Stimulated activated memory B cell treated with anti-CD40 and anti-IgM and Interleukin-4, amounts not matched to agents 10 μg/mL and 1 μg/mL and 100 μg/mL, for 72 hours (primary cell): Measurements from ENCODE around the gene NKAIN4.

Experiments
- ATAC-seq: fragments of 150-1000 bp; cut with Tn5 transposase; 2 replicates; pipeline ENCODE4 v1.10.0; 2021
- H3K27ac Mint-ChIP-seq: one replicate; pipeline ENCODE4 v1.8.0; 2022; ENCODE audit warnings: mild to moderate bottlenecking, mixed read lengths
- H3K27me3 Mint-ChIP-seq: one replicate; pipeline ENCODE4 v1.8.0; 2022; ENCODE audit warnings: mixed read lengths
- H3K36me3 Mint-ChIP-seq: one replicate; pipeline ENCODE4 v1.8.0; 2022; ENCODE audit warnings: mixed read lengths
- H3K4me1 Mint-ChIP-seq: one replicate; pipeline ENCODE4 v1.8.0; 2022; ENCODE audit warnings: mixed read lengths
- H3K4me3 Mint-ChIP-seq: one replicate; pipeline ENCODE4 v1.8.0; 2022; ENCODE audit warnings: mild to moderate bottlenecking, moderate library complexity, mixed read lengths
- H3K9me3 Mint-ChIP-seq: one replicate; pipeline ENCODE4 v1.8.0; 2022; ENCODE audit warnings: mixed read lengths

NKAIN4 gene

DNA sequence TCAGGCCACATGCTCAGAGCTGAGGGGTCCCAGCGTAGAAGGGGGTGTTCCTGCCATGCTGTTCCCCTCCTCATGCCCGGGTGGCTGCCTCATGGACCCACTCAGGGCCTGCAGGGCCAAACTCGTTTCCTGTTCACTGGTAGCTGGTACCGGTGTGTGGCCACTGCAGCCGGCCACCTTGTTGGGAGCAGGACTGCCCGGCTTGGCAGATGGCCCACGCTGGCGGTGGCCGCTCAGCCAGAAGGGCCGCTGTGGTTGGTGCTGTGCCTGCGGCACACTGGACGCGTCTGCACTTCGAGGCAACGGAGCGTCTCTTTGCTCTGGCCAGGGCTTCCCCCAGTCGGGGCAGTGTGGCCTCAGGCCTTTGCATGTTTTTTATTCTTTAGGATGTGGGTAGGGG, 28.7 kb upstream of the NKAIN4 start:
- no peaks in the 10 kb centered on the region for H3K9me3 Mint-ChIP-seq
- no peaks in the 10 kb centered on the region for H3K27me3 Mint-ChIP-seq
- ATAC-seq: no peak
- no peak overlapping the region for H3K27ac Mint-ChIP-seq
- H3K4me3 Mint-ChIP-seq: no peak overlapping the region
- no peaks in the 10 kb centered on the region for H3K4me1 Mint-ChIP-seq
- peaks cover 32% of the 10 kb centered on the region for H3K36me3 Mint-ChIP-seq

DNA sequence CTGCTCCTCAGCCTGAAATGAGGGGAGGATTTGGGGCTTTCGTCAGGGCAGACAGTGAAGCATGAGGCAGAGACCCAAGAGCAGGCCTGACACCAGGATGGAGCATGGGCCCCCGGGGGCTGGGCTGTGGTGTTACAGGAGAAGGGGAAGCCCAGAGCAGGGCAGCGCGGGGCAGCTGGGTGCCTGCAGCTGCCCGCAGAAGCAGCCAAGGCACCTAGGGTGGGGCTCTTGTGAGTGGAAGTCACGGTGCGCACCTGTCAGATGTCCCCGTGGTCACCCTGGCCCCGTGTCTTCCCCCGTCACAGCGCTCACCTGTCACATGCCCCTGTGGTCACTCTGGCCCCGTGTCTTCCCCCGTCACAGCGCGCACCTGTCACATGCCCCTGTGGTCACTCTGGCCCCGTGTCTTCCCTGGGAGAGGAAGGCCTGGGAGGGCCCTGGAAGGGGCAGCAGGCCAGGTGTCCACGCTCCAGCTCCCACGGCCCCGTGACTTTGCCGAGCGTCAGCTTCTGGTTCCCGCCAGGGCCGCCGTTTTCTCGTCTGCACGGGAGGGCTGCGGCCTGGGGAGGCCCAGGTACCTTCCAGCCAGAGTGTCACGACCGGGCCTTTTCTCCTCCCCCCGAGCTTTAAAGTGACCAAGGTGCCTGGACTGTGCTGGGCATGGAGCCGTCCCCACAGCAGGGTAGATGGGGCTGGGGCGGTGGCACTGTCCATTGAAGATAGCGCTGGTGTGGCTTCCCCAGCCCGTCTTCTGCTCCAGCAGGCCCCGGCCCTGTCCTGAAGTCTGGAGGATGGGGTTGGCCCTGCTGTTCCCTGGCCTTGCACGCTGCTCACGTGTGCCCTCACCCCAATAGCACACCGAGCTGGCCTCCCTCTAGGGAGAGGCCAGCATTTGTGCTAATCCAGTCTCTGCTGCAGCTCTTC, 27.7 kb upstream of the NKAIN4 start:
- no peaks in the 10 kb centered on the region for H3K9me3 Mint-ChIP-seq
- no peak overlapping the region for H3K4me3 Mint-ChIP-seq
- no peaks in the 10 kb centered on the region for H3K4me1 Mint-ChIP-seq
- peaks cover 34% of the 10 kb centered on the region for H3K36me3 Mint-ChIP-seq
- no peak for ATAC-seq
- no peak overlapping the region for H3K27ac Mint-ChIP-seq
- H3K27me3 Mint-ChIP-seq: no peaks in the 10 kb centered on the region

DNA sequence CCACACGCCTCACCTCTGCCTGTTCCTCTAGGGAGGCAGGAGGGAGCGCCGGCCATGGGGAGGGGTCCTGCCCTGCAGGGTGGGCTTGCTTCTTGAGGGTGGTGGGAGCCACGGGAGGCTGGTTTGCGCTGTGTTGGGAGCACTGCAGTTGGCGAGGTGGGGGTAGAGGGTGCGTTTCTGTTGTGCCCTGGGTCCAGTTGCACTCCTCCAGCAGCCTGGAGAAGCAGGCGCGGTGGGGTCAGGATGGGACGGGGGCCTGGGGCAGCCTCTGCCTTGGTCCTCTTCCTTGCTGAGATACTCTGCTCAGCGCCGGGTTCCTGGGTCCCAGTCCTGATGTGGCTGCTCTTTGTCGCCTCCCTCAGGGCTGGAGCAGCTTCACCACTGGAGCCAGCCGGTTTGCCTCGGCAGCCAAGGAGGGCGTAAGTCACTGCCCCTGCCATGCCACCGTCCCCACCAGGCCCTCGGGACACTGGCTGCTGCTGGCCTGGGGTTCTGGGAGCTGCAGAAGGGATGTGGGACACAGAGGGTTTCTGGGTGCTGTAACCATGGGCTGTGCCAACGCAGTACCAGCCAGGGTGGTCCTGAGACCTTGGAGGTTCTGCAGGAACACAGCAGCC, 26.8 kb upstream of the NKAIN4 start:
- no peak for ATAC-seq

DNA sequence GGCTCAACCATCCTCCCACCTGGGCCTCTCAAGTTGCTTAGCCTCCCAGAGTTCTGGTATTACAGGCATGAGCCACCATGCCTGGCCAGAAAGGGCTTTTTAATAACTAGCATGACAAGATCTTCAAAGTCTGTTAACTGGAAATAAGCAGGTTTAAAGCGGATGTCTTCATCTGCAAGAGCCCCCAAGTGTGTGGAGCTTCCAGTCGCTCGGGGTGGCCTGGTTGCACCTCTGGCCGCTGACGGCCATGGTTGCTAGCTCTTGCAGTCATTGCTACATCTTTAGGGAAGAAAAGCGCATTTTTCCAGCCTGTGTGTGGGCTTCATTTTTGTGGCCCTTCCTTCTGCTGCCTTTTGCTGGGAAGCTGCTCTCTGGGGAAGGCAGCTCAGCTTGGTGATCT, 26.1 kb upstream of the NKAIN4 start:
- no peak for ATAC-seq
- H3K4me1 Mint-ChIP-seq: peaks cover 9% of the 10 kb centered on the region
- no peaks in the 10 kb centered on the region for H3K27me3 Mint-ChIP-seq
- H3K27ac Mint-ChIP-seq: no peak overlapping the region
- H3K4me3 Mint-ChIP-seq: no peak overlapping the region
- peaks cover 33% of the 10 kb centered on the region for H3K36me3 Mint-ChIP-seq
- H3K9me3 Mint-ChIP-seq: no peaks in the 10 kb centered on the region

More for the DNA sequence above, 26.8 kb upstream of the NKAIN4 start:
- Mint-ChIP-seq H3K27ac (no peak overlapping the region), H3K9me3 (no peaks in the 10 kb centered on the region), H3K4me3 (no peak overlapping the region), H3K27me3 (no peaks in the 10 kb centered on the region), H3K4me1 (peaks cover 3% of the 10 kb centered on the region), H3K36me3 (peaks cover 33% of the 10 kb centered on the region)

DNA sequence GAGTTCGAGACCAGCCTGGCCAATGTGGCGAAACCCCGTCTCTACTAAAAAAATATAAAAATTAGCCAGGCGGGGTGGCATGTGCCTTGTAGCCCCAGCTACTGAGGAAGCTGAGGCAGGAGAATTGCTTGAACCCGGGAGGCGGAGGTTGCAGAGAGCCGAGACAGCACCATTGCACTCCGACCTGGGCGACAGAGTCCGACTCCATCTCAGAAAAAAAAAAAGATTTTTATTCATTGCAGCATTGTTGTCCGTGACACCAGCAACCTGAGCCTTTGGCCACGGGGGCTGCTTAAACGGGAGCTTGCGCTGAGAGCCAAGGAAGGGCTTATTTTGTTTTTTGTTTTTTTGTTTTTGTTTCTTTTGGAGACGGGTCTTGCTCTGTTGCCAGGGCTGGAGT, 25.7 kb upstream of the NKAIN4 start:
- ATAC-seq: no peak
- H3K4me3 Mint-ChIP-seq: no peak overlapping the region
- no peaks in the 10 kb centered on the region for H3K9me3 Mint-ChIP-seq
- peaks cover 14% of the 10 kb centered on the region for H3K4me1 Mint-ChIP-seq
- H3K36me3 Mint-ChIP-seq: peaks cover 30% of the 10 kb centered on the region
- no peaks in the 10 kb centered on the region for H3K27me3 Mint-ChIP-seq
- H3K27ac Mint-ChIP-seq: no peak overlapping the region

DNA sequence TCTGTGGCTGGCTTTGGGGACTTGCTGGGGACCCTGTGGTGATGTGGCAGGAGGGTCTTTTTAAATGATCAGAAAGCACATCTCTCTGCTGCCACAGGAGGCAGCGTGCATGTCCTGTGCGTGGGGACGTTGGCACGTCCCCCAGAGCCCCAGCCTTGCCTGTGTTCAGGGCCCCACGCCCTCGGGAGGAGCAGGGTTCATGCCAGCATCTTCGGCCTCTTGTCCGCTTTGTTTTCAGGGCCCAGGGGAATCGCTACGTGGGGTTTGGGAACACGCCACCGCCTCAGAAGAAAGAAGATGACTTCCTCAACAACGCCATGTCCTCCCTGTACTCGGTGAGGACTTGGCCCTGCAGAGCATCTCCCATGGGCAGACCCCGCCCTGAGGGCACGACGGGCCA, 24.4 kb upstream of the NKAIN4 start:
- Mint-ChIP-seq H3K27me3 (no peaks in the 10 kb centered on the region), H3K27ac (no peak overlapping the region), H3K9me3 (no peaks in the 10 kb centered on the region), H3K36me3 (peaks cover 30% of the 10 kb centered on the region), H3K4me1 (peaks cover 26% of the 10 kb centered on the region), H3K4me3 (no peak overlapping the region)
- ATAC-seq: no peak

DNA sequence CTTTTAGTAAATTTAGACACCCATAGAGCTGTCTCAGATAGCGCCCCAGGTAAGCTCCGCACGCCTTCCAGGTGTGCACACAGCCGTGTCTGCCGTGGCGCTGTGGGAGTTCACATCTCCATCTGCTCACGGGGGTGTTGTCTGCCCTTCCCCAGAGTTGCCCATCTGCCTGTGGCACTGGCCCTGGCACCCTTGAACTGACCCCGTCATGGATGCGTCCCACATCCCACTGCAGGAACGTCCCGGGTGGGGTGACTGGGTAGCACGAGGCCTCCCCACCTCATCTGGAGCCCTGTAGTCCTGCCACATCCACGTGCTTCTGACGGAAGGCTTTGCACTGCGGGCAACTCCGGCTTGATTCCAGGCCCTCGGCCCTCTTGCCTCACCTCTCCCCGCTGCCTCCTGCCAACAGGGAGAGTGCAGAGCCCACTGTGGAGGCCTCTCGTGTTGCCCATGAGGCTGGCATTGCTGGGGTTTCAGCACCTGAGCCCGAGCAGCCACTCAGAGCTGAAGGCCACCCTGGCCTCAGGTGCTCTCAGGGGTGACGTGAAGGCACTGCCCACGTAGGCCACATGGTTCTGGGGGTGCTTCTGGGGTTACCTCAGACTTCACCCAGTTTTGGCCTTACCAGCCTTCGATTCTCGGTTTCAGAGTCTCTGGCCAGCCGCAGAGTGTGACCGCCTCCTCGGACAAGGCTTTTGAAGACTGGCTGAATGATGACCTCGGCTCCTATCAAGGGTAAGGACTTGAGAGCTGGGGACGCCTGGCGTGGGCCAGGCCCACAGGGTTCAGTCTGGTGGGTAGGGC, 23.4 kb upstream of the NKAIN4 start:
- H3K27ac Mint-ChIP-seq: no peak overlapping the region
- H3K9me3 Mint-ChIP-seq: no peaks in the 10 kb centered on the region
- H3K4me3 Mint-ChIP-seq: no peak overlapping the region
- peaks cover 30% of the 10 kb centered on the region for H3K36me3 Mint-ChIP-seq
- ATAC-seq: no peak
- no peaks in the 10 kb centered on the region for H3K27me3 Mint-ChIP-seq
- peaks cover 31% of the 10 kb centered on the region for H3K4me1 Mint-ChIP-seq

DNA sequence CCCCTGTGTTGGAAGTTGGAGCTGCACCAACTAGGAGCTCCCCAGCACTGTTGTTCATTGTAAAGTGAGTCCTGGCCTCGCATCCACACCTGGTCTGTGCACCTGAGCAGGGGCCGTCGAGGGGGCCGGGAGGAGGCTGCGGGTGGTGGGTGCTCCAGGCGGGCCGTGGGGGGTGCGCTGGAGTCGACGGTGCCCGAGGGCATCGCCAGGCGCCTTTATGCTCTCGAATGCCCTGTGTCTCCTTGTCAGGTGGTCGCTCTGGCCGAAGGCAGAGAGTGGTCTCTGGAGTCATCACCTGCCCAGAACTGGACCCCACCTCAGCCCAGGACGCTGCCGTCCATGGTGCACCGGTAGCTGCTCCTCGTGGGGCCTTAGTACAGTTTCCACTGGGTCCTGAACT, 22.7 kb upstream of the NKAIN4 start:
- no peak for ATAC-seq
- H3K4me1 Mint-ChIP-seq: peaks cover 31% of the 10 kb centered on the region
- no peaks in the 10 kb centered on the region for H3K27me3 Mint-ChIP-seq

DNA sequence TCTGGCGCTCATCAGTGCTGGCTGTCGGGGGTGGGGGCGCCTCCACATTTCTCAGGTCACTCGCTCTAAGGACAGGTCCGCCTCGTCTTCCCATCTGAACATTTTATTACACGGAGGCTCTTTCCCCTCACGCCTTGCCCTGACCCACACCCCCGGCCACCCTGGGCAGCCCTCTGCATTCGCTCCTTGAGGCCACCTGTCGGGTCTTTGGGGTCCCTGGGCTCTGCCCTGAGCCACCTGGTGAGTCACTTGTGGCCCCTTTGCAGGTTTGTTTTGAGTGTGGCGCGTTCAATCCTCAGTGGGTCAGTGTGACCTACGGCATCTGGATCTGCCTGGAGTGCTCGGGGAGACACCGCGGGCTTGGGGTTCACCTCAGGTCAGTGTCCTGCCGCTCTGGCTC, 21.6 kb upstream of the NKAIN4 start:
- peaks cover 29% of the 10 kb centered on the region for H3K36me3 Mint-ChIP-seq
- peaks cover 38% of the 10 kb centered on the region for H3K4me1 Mint-ChIP-seq
- H3K27ac Mint-ChIP-seq: no peak overlapping the region
- H3K9me3 Mint-ChIP-seq: no peaks in the 10 kb centered on the region
- no peaks in the 10 kb centered on the region for H3K27me3 Mint-ChIP-seq
- H3K4me3 Mint-ChIP-seq: no peak overlapping the region
- ATAC-seq: no peak

More for the DNA sequence above, 22.7 kb upstream of the NKAIN4 start:
- Mint-ChIP-seq H3K27ac (no peak overlapping the region), H3K36me3 (peaks cover 30% of the 10 kb centered on the region), H3K9me3 (no peaks in the 10 kb centered on the region), H3K4me3 (no peak overlapping the region)

DNA sequence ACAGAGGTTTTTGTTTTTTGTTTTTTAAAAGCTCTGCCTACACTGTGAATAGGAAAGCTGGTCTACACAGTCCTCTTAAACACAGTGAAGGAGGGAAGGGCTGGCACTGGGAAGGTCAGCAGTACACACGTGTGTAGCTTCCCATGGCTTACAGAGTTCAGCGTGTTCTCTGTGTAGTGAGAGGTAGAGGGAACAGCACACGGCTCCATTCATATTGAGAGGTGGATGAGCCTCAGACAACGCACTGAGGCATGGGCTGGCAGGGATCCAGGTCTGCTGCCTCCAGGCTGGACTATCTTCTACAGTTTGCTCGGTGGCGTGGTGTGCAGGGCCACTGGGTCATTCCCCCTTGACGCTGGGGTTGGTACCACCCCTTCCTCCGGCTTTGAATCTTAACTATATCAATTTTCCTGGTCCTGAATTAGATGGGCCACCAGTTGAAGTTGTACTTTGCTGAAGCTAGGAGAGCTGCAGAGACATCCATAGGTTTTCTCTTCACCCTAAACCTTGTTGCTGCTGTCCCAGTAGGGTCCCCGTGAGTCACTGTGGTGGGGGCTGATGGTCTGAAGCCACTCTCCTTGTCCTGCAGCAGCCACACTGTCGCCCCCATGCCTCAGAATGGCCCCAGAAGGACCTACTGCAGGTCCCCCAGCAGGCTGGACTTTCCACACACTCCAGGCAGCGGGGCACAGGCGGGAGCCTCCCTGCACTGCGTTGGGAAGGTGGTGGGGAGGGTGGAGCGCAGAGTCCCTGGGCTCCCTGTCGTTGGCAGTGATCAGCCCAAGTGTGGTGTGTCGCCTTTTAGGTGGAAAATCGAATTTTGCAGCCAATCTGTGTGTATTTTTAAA, 20.3 kb upstream of the NKAIN4 start:
- Mint-ChIP-seq H3K4me1 (peaks cover 38% of the 10 kb centered on the region), H3K9me3 (no peaks in the 10 kb centered on the region), H3K4me3 (peak overlapping the region; percentile 26), H3K36me3 (peaks cover 24% of the 10 kb centered on the region), H3K27me3 (no peaks in the 10 kb centered on the region), H3K27ac (peak overlapping the region; percentile 19)
- ATAC-seq: no peak

DNA sequence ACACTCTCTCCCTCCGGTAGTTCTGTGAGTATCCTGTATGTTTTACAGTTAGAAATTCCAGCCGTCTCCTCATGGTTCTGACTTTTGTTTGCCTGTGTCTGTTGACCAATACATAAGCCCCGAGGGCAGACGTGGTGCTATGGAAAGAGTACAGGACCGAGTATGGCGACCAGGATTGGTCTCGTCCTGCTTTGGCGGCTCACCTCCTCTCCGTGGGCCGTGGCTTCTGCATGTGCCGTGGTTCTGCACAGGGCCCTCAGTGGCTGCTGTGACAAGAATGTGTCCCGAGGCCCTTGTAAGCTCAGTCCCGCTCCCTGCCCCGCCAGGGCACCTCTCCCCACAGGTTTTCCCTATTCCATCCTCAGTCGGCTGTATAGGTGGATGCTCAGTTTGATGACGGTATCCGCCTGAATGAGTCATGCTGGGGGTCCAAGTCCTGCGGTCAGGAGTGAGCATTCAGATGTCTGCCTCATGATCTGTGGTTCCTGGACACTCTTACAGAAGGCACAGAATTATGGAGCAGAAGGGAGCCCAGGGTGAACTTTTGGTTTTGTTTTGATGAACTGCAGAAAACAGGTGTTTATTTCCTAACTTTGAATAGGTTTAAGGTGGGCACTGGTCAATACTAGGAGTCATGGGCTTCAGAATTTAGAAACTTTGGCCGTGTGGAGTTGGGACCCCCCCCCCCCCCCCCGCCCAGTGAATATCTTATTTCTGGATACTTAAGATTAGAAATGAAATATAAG, 19.5 kb upstream of the NKAIN4 start:
- Mint-ChIP-seq H3K36me3 (peaks cover 16% of the 10 kb centered on the region), H3K27ac (peak overlapping the region; percentile 91), H3K4me1 (peaks cover 38% of the 10 kb centered on the region), H3K4me3 (peak overlapping the region; percentile 89), H3K27me3 (no peaks in the 10 kb centered on the region), H3K9me3 (no peaks in the 10 kb centered on the region)
- no peak for ATAC-seq

DNA sequence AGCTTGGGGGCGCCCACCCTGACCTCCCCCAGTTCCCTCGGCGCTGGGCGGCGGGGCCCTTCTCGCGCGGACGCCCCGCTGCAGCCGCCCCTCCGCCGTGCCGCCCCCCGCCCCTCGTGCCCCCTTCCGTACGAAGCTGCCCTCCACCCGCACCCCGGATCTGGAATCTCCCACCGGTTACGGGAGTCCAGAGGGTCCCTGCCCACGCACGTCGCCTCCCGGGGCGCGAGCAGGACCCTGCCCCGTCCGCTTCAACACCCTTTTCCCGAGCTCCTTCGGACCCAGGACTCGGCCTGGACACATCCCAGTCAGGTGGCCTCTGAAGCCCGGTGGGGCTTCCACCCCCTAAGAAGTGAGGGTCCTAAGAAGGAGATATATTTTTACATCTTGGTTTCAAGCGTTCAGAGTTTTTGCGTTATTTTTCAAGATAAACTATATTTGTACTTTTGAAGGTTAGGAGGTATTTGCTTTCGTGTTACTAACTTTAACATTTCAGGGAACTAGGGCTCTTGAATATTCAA, 18.9 kb upstream of the NKAIN4 start:
- peak overlapping the region; percentile 89 for H3K4me3 Mint-ChIP-seq
- peaks cover 38% of the 10 kb centered on the region for H3K4me1 Mint-ChIP-seq
- peak overlapping the region; percentile 91 for H3K27ac Mint-ChIP-seq
- H3K9me3 Mint-ChIP-seq: no peaks in the 10 kb centered on the region
- no peak for ATAC-seq
- H3K27me3 Mint-ChIP-seq: no peaks in the 10 kb centered on the region
- peaks cover 11% of the 10 kb centered on the region for H3K36me3 Mint-ChIP-seq

DNA sequence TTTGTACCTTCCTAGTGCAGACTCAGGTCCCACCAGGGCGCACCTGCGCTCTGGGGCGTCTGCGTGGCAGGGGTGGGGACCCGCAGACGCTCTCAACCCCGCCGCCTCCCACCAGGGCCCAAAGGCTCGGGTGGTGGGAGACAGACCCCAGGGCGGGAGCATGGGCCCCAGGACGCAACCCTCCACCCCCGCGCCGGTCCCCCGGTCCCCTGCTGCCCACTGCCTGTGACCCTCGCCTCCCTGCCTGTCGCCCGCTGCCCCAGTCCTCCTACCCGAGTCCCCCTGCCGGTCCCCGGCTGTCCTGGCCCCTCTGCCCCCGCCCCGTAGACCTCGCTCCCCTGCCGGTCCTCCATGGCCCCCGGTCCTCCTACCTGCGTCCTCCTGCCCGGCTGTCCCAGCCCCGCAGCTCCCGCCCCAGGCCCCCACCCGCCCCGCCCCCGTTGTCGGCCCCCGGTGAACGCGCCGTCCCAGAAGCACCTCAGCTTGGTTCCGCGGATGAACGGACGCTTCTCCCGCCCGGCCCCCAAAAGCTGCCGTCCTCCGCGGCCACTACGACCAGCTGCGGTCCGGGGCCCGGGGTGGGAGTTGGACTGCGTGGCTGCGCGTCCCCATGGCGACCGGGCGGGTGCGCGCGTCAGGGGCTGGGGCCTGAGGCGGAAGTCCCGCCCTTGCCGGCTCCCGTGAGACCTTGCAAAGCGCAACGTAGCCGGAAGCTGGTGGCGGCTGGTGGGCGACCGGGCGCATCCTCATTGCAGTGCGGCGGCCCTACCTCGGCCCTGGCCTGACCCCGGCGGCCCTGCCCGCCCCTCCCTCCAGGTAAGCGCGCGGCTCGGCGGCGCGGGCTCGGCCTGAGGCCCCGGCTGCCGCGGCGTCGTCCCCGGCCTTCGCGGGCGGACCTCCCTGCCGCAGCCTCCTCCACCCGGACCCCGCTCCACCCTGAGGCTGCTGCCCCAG, 18.1 kb upstream of the NKAIN4 start, which contains the start of gene ARFGAP1:
TSS of gene ARFGAP1 (plus strand) at position 709 of the 954 bp plus-strand sequence. CDS start 2,768 bp downstream, outside the sequence.
- peak; percentile 94 for ATAC-seq
- Mint-ChIP-seq H3K27me3 (peaks cover 7% of the 10 kb centered on the region), H3K36me3 (peaks cover 7% of the 10 kb centered on the region), H3K4me3 (peak within 1 kb of the TSS; percentile 91), H3K9me3 (no peaks in the 10 kb centered on the region), H3K4me1 (peaks cover 38% of the 10 kb centered on the region), H3K27ac (peak within 1 kb of the TSS; percentile 91)
